ENCODE data around the gene DCTN1. TPM values are rescaled to one million over a fixed set of nuclear protein-coding genes. Genes with fewer than 3 reads are reported as not detected.

DCTN1 gene
- total RNA-seq, 1 experiment from 2014 or later: 67.8 TPM

- BruUV-seq (replicated peaks): no TSS peak
- Histone ChIP-seq H3K4me2 (ENCODE audit: low read length) (no peak overlapping the region), H3K9me2 (replicated peaks; ENCODE audit: low read length) (no peaks in the 10 kb centered on the region), H3K27me3 (ENCODE audit: low read length) (no peaks in the 10 kb centered on the region), H3K4me3 (ENCODE audit: low read length) (no peak overlapping the region), H3F3A (ENCODE audit: low read length, unreplicated experiment) (no peaks in the 10 kb centered on the region), H3K36me3 (ENCODE audit: low read depth, low read length) (peaks cover 16% of the 10 kb centered on the region), H4K20me1 (ENCODE audit: low read length) (no peaks in the 10 kb centered on the region), H3K27ac (ENCODE audit: low read length) (no peak overlapping the region), H3K9me3 (ENCODE audit: low read length) (no peaks in the 10 kb centered on the region), H3K4me1 (ENCODE audit: insufficient read depth, low read length) (no peaks in the 10 kb centered on the region), H3K9ac (ENCODE audit: low read length) (no peak overlapping the region), H2AFZ (ENCODE audit: low read length) (no peak overlapping the region), H3K79me2 (ENCODE audit: low read length) (0 out of 2 replicates have a peak, but pooled peaks cover under 1% of the 10 kb centered on the region)
- TF ChIP-seq EZH2phosphoT487 (IDR thresholded peaks at IDR 0.05; ENCODE audit: borderline replicate concordance, low read length): no peak
- no peak for TF ChIP-seq EZH2 (IDR thresholded peaks at IDR 0.05; ENCODE audit: low read length, unreplicated experiment)
- TF ChIP-seq CTCF (conservative IDR thresholded peaks at IDR 0.05; ENCODE audit: low read depth, low read length): no peak
- DNase-seq (no peak), ATAC-seq (no peak)
- POLR2A ChIA-PET (ENCODE audit: unreplicated experiment): no interaction called here
- CTCF ChIA-PET: no interaction called here
- intact Hi-C loops (cut with micrococcal nuclease): no loop called here
These were observed 5.5 kb downstream of the DCTN1 start for GRCh38 chr2:74374509-74375205.

- H3K9me2 ChIP-seq (replicated peaks; ENCODE audit: low read length): no peaks in the 10 kb centered on the region
- H3F3A ChIP-seq (ENCODE audit: low read length, unreplicated experiment): no peaks in the 10 kb centered on the region
- no peak for ATAC-seq
- intact Hi-C loops (cut with micrococcal nuclease): no loop called here
- H3K4me3 ChIP-seq (ENCODE audit: low read length): no peak overlapping the region
- peaks cover 16% of the 10 kb centered on the region for H3K36me3 ChIP-seq (ENCODE audit: low read depth, low read length)
- BruUV-seq (replicated peaks): no TSS peak
- H3K27me3 ChIP-seq (ENCODE audit: low read length): no peaks in the 10 kb centered on the region
- H3K9ac ChIP-seq (ENCODE audit: low read length): no peak overlapping the region
- no peaks in the 10 kb centered on the region for H3K9me3 ChIP-seq (ENCODE audit: low read length)
- H3K27ac ChIP-seq (ENCODE audit: low read length): no peak overlapping the region
- POLR2A ChIA-PET (ENCODE audit: unreplicated experiment): no interaction called here
- H3K4me2 ChIP-seq (ENCODE audit: low read length): no peak overlapping the region
- H2AFZ ChIP-seq (ENCODE audit: low read length): no peak overlapping the region
- H4K20me1 ChIP-seq (ENCODE audit: low read length): no peaks in the 10 kb centered on the region
- no peaks in the 10 kb centered on the region for H3K4me1 ChIP-seq (ENCODE audit: insufficient read depth, low read length)
- DNase-seq: no peak
- no peaks in the 10 kb centered on the region for H3K79me2 ChIP-seq (ENCODE audit: low read length)
- CTCF ChIA-PET: no interaction called here
- TF ChIP-seq EZH2phosphoT487 (IDR thresholded peaks at IDR 0.05; ENCODE audit: borderline replicate concordance, low read length) (no peak), CTCF (conservative IDR thresholded peaks at IDR 0.05; ENCODE audit: low read depth, low read length) (no peak), EZH2 (IDR thresholded peaks at IDR 0.05; ENCODE audit: low read length, unreplicated experiment) (no peak)
These were observed 6.1 kb downstream of the DCTN1 start for GRCh38 chr2:74373985-74374384.

- no peak overlapping the region for H3K4me2 ChIP-seq (ENCODE audit: low read length)
- no peak overlapping the region for H3K9ac ChIP-seq (ENCODE audit: low read length)
- CTCF ChIA-PET: no interaction called here
- H3K4me3 ChIP-seq (ENCODE audit: low read length): no peak overlapping the region
- H2AFZ ChIP-seq (ENCODE audit: low read length): no peak overlapping the region
- H3K9me2 ChIP-seq (replicated peaks; ENCODE audit: low read length): no peaks in the 10 kb centered on the region
- H4K20me1 ChIP-seq (ENCODE audit: low read length): no peaks in the 10 kb centered on the region
- H3K27ac ChIP-seq (ENCODE audit: low read length): no peak overlapping the region
- no peak for TF ChIP-seq EZH2phosphoT487 (IDR thresholded peaks at IDR 0.05; ENCODE audit: borderline replicate concordance, low read length)
- no peak for TF ChIP-seq EZH2 (IDR thresholded peaks at IDR 0.05; ENCODE audit: low read length, unreplicated experiment)
- TF ChIP-seq CTCF (conservative IDR thresholded peaks at IDR 0.05; ENCODE audit: low read depth, low read length): no peak
- POLR2A ChIA-PET (ENCODE audit: unreplicated experiment): no interaction called here
- H3F3A ChIP-seq (ENCODE audit: low read length, unreplicated experiment): no peaks in the 10 kb centered on the region
- no peaks in the 10 kb centered on the region for H3K4me1 ChIP-seq (ENCODE audit: insufficient read depth, low read length)
- intact Hi-C loops (cut with micrococcal nuclease): no loop called here
- no TSS peak for BruUV-seq (replicated peaks)
- no peak for ATAC-seq
- no peaks in the 10 kb centered on the region for H3K9me3 ChIP-seq (ENCODE audit: low read length)
- H3K79me2 ChIP-seq (ENCODE audit: low read length): no peaks in the 10 kb centered on the region
- H3K27me3 ChIP-seq (ENCODE audit: low read length): no peaks in the 10 kb centered on the region
- H3K36me3 ChIP-seq (ENCODE audit: low read depth, low read length): peaks cover 19% of the 10 kb centered on the region
- DNase-seq: no peak
These were observed 6.9 kb downstream of the DCTN1 start for GRCh38 chr2:74373221-74373676.

Measured in PC-3 (cell line).